NCI-H1417 (cell line): ENCODE measurements around the gene UBE2F.
A peak's percentile ranks its signal among the peaks of the same experiment; 100 is the strongest.

ENCODE experiments used
- DNase-seq, 3 experiments: peaks; one replicate each; lab custom pipeline; 2025; lab: John Stamatoyannopoulos, UW

The UBE2F gene, protein sequence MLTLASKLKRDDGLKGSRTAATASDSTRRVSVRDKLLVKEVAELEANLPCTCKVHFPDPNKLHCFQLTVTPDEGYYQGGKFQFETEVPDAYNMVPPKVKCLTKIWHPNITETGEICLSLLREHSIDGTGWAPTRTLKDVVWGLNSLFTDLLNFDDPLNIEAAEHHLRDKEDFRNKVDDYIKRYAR

DNA sequence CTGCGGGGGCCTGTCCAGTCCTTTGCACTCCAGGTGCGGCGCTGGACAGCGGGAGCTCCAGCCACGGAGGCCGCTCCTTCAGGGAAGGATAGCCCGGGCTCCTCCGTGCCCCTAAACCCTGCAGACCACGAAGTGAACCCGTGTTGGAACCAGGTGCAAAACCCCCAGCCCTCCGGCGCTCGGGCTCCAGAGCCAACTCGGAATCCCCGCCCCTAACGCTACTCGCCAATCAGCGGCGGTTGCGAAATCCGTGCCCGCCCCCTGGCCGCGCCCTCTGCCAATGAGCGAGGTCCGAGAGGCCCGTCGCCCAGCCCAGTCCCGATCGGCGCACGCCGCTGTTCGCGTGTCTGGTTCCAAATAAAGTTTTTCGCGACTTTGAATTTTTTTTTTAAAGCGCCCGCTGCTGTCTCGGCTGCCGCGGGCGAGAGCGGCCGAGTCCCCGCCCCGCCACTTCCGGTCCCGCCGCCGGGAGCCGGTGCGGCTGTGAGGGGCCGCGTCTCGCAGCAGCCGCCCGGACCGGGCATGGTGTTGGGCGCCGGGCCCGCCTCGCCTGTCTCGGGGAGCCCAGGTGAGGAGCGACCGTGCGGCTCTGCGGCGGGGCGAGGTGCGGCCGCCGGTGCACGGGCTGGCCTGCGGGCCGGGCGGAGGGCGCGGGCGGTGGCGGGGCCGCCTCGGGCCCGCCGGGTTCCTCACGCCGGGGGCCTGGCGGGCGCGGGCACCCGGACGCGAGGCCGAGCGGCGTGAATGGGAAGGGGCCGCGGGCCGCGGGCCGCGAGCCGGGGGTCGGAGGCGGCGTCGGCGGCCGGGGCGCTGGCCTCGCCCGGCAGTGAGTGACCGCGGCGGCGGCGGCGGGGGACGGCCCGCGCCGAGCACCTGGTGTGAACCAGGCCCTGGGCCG is at the start of gene UBE2F:
Gene UBE2F, plus strand, starts transcription at position 450 of the 898 bp plus-strand sequence. CDS start 6,094 bp downstream, outside the sequence.
- peak; percentile 94 to 97 (median 95) for DNase-seq

DNA sequence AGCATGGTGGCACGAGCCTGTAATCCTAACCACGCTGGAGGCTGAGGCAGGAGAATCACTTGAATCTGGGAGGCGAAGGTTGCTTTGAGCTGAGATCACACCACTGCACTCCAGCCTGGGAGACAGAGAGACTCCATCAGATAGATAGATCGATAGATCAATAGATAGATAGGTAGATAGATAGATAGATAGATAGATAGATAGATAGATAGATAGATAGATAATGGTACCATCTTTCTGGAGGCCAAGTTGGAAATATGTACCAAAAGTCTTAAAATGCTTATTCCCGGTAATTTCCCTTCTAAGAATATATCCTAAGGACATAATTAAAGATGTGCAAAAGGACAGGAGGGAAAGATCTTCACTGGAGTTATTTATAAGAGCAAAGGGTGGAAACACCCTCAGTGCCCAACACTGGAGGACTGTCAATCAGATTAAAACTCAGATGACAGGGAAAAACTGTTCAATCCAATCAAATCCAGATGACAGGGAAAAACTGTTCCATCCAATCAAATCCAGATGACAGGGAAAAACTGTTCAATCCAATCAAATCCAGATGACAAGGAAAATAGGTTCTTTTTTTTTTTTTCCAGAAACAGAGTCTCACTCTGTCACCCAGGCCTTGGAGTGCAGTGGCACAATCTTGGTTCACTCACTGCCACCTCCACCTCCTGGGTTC is 49.0 kb upstream of the UBE2F start:
- no peak for DNase-seq

DNA sequence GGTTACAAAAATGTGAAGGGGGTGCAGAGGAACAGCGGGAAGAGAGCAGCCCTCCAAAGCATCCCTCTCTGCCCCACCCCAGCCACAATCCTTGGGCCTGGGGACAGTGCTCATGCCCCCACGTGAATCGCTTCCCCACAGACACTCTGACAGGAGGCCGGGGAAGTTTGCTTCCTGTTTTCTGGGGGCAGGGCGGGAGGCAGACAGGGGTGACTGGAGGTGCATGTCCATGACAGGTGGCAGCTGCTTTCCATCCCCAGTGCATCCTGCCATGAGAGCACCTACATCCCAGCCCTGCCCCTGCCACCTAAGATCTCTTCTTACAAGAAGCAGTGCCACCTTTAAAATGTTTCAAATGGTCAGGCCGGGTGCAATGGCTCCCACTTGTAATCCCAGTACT is 47.2 kb upstream of the UBE2F start:
- no peak for DNase-seq

DNA sequence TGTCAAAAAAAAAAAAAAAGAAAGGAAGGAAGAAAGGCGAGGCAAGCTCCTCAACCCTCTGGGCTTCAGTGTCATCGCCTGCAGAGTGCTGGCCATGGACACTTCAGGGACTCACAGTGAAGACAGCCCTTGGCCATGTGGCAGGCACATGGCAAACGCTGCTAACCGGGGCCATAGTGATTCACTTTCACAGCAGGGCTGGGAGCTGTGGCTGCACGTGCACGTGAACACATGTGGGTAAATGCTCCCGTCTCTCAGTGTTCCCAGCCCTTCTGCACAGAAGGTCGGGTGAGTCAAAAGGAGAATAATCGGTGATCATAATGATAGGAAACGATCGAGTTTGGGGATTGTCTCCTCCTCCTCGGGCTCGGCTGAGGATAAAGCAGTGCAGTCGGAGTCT is 46.1 kb upstream of the UBE2F start:
- no peak for DNase-seq

DNA sequence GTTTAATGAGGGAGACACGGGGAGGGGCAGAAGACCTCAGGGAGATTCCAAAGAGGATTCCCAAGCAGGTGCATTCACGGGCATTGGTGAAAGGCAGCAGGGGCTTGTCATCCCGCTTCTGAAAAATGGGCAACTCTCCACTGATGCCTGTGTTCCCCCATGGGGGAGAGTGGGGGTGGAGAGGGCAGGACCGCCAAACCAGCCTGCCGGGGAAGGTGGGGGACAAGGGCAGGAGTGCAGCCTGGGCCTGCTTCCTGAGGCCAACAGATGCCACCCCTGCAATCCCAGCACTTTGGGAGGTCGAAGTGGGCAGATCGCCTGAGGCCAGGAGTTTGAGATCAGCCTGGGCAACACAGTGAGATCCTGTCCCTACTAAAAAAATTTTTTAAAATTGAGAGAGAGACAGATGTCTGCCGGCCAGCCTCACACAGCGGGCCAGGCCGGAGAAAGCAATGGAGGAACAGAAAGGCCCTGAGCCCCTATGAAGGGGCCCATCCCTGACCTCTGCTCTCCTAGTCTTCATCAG is 44.8 kb upstream of the UBE2F start:
- DNase-seq: no peak

DNA sequence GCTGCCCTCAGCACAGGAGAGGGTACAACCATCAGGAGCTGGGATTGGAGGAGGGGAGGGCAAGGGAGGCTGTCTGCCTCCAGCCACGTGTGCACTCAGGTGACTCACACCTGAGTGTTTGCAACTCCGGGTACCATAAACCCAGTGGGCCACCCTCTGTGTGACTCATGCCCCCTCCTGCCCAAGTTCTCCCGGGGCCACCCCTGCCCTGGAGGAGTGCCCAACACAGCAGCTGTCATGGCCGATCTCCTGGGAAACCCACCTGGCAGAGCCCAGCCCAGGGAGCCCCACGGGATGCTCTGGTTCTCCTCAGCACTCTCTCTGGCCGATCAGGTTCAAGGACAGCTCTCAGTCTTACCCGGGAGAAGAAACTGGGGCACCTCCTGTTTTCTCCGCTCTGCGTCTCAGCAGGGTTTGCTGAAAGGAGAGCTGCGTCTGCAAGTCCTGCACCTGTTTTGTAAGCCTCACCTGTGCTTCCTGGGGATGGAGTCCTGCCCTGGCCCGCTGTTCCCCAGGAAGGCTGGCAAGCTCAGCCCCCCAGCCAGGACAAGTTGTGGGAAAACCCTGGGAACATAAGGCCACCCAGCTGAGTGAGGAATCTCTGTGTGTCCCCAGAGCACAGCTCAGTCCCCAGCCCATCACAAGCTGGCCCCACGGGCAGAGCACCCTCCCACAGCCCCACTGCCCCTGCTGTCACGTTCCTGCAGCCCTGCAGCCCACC is 44.0 kb upstream of the UBE2F start:
- DNase-seq: peak in 1 of 3 experiments; percentile 12

DNA sequence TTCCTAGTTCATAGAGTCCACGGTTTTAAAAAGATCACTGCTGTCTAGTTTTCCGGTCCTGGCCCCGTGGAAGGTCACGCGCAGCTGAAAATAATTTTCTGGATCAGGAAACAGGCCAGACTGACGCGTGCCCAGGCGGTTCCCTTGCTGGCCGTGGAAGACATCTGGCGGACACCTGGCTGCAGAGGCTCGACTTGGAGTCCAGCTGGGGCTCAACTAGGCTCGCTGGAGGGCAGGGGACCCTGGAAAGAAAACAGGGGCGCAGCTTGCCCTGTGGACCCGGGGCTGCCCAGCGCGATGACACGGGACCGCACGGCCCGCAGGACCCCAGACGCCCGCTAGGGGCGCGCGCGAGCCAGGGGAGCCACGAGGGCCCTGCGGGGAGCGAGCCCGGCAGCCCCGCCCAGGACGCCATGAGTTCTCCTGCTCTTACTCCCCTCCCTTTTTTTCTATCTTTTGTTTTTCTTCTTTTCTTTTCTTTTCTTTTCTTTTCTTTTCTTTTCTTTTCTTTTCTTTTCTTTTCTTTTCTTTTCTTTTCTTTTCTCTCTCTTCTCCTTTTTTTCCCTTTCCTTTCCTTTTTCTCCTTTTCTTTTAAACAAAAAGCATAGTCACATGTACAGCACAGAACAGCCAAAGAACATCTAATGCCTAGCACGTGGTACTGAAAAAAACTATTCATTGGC is 43.2 kb upstream of the UBE2F start:
- DNase-seq: peak; percentile 5 to 70 (median 62)

DNA sequence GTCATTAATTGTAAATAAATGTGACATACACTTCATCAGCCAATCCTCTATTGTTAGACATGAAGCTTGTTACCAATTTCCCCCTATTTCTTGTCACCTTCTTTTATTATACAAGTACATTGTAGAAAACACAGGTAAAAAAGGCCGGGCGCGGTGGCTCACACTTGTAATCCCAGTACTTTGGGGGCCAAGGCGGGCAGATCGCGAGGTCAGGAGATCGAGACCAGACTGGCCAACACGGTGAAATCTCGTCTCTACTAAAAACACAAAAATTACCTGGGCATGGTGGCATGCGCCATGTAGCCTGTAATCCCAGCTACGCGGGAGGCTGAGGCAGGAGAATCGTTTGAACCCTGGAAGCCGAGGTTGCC is 42.7 kb upstream of the UBE2F start:
- DNase-seq: no peak

DNA sequence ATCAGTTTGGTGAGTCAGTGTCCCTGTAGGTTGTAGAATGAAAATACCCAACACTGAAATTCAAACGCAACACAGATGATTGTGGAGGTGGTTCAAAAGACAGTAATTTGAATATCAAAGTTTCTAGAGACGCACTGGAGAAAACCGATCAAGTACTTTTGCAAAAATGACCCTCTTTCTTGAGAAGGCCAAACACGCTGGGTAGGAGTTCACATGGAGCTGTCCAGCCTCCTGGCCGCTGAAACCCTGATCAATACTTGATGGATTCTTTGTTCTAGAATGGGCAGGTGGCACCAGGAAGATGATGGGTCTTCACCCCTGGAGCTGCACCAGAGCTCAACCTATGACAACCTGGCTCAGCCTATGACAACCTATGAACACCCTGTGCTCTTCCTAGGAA is 39.7 kb upstream of the UBE2F start:
- DNase-seq: no peak

DNA sequence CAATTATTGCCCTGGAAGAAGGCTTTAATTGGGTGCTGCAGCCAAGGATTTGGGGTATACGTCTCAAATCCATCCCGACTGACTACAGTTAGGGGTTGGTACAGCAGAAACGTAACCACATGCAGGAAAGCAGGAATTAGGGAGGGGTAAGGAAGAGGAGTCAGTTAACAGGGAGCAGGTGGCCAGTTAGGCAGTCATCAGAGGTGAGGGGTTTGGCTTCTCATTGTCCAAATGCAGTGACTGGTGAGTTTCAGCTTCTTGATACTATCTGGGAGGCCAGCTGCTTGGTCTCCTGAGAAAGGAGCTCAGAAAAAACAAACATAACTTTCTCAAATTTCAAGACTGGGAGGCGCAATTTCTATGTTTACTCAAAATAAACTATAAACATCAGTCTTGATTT is 38.8 kb upstream of the UBE2F start:
- DNase-seq: no peak

DNA sequence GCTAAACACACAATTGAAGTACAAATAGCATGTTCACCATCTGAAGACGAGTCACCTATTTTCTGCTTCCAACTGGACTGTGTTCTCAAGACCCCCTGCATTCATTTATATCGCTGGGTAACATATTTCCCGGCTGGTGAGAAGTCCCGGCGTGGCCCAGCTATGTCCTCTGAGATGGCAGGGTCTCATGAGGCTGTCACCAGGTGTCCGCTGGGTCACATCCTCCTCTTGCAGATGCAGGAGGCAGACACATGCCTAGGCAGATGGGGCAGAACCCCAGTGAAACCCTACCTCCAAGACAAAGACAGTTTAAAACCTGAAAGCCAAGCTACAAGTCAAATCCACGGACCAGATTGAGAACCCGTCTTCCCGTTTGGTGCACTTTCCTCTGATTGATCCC is 36.8 kb upstream of the UBE2F start:
- DNase-seq: no peak

DNA sequence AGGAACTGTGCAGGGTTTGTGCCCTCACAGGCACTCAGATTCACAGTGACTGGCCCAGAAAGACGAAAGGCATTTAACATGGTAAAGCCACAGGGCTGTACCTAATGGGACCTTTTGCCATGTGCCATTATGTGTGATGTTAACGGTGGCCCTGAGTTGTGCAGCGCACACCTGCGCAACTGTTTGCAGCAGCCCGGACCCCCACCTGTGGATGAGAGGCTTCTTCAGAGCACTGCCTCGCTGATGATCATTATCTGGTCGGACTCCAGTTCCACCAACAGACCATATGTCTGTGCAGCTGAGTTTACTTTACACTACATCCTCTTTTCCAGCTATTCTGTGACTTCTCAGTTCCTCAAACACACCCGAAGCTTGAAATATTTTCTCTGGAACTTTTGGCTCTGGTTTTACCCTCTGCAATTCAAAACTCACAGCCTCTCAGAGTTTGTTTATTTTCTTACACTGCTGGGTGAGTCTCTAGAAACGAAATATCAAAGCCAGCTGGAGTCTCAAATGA is 35.6 kb upstream of the UBE2F start:
- no peak for DNase-seq

DNA sequence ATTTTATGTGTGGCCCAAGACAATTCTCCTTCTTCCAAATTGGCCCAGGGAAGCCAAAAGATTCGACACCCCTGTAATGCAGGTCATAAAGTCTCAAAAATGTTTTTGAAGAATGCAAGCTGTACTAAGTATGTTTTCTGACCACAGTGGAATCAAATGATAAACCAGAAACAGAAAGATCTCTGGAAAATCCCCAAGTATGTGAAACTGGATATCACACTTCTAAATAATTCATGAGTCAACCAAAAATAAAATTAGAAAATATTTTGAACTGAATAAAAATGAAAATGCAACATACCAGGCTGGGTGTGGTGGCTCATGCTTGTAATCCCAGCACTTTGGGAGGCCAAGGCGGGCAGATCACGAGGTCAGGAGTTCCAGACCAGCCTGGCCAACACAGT is 34.1 kb upstream of the UBE2F start:
- no peak for DNase-seq

DNA sequence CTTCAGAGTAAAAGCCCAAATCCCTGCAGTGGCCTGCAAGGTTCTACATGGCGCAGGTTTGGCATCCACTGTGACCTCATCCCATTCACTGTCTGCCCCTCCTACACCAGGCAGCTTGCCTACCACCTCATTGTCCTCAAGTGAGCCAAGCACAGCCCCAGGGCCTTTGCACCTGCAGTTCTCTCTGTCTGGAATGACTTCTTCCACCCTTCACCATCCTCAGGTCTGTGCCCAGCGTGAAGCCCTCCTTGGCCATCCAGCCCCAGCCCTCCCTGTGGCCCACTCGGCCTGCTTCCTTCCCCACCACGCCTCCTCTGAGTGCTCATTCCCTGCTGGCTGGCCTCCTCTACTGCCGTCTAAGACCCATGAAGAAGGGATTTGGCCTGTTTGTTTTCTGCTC is 32.6 kb upstream of the UBE2F start:
- no peak for DNase-seq

DNA sequence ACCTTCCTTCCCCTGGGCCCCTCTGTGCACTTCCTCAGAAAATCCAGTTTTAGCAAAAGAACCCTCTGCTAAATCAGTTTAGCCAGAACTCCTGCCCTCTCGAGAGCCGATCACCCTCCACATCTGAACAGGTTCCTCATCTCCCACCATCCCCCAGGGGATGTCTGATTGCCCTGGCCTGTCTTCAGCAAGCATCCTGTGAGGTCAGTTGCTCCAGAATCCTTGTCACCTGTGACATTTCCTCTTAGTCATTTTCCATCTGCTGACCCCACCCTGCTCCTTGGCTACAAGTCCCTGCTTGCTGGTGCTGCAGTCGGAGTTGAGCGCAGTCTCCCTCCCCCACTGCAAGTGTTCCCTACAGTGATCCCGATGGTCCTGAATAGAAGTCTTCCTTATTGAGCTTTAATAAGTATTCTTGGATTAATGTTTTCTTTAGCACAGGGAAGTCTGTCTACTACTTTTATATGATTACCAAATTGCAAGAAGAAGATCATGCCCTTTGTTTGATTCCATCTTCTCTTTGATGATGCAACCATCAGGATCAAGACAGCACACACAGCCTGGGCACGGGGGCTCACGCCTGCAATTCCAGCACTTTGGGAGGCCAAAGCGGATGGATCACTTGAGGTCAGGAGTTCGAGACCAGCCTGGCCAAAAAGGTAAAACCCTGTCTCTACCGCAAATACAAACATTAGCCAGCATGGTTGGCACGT is 30.9 kb upstream of the UBE2F start:
- DNase-seq: no peak

DNA sequence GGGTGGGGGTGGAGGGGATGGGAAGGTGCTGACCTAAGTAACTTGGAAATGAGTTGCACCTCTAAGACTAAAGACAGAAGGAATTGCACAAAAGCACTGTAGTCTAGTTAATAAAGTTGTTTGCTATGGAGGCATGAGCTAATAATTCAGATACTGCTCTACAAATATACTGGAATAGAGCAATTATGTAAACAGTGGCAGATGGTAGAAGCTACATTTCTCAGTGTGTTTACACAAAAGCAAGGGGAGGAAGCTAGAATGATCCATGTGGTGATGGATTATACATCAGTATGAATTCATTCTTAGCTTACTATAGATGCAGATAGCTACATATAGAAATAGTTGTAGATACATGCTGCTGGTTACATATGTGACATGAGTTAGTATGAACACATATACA is 27.6 kb upstream of the UBE2F start:
- peak in 2 of 3 experiments; percentile 5 to 54 for DNase-seq

DNA sequence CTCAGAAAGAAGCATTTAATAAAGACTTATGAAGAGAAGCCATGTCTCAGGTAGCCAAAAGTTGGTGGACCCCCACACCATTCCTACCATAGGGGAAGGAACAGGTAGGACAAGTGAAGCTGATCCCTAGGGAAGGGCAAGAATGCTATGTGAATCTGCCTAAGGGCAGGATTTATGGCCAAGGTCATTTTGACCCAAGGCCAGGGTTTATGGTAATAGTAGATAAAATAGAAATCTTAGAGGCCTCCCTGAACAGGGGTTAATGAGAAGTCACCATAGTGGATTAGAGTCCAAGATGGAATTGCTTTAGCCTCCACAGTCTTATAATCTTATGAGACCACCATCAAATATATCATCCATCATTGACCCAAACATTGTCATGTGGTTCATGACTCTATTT is 26.0 kb upstream of the UBE2F start:
- DNase-seq: no peak

DNA sequence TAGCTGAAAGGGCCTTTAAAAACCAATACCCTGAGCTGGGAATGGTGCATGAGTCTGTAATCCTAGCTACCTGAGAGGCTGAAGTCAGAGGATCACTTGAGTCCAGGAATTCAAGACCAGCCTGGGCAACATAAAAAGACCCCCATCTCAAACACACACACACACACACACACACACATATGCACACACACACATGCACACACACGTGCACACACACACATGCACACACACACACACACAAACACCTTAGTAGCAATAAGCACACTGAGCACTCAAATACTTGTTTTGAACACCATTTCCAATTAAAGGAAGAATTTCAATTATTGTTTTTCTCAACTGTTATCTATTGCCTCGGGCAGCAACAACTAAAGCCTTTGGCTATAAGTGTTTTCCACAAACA is 25.6 kb upstream of the UBE2F start:
- no peak for DNase-seq

DNA sequence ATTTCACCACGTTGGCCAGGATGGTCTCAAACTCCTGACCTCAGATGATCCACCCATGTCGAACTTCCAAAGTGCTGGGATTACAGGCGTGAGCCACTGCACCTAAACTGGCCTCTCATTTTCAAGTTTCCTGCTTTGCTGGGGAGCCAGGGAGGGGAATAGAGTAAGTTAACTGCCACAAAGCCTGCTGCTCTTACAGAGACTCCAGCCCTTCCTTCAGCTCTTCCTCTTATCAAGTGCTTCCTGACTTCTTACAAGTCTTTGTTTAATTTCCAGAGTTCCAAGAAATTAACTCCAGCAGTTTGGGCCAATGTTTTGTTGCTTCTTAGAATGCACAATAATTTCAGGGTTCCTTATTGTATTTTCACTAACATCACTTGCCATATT is 24.3 kb upstream of the UBE2F start:
- no peak for DNase-seq

DNA sequence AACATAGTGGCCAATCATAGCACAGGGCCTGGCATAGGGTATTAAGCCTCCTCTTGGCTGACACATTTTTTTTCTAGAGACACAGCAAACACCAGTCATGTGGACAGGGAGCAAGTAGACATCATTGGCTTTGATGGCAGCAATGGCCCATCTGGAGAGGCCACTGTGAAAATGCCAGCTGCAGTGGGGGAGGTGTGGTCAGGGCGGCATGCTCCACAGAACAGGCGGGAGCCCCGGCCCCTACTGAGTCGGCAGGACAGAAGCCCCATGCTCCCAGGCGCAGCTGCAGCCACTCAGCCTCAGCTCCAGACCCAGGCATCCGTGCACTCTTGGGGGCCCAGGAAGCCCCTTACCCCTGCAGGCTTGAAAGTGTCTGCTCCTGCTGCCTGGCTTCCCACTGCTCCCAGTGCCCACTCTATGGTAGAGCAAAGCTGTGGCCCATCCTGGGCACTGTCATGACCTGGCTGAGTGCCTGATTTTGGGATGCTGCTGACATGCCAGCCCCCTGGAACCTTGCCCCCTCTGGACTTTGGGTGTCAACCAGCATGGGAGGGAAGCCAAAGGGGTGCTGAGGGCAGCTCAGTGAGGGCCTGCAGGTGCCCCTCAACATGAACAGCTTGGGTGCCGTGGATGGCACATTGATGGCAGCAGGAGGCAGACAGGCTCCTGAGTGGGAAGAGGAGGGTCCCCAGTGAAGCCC is 23.3 kb upstream of the UBE2F start:
- peak in 1 of 3 experiments; percentile 6 for DNase-seq
